Measurements from ENCODE around the gene FGFBP1. TPM values are rescaled to one million over a fixed set of nuclear protein-coding genes. Genes with fewer than 3 reads are reported as not detected.

The FGFBP1 gene
- total RNA-seq: 402 TPM

- no peak for ATAC-seq
Observed at GRCh38 chr4:15938640-15939039, at the start of gene FGFBP1. Gene FGFBP1 (minus strand): TSS chr4:15938740. CDS start chr4:15936632, 2,108 bp downstream.

GRCh38 chr4:15988222-15988621, 49.7 kb upstream of the FGFBP1 start:
- no peak for ATAC-seq

DNA sequence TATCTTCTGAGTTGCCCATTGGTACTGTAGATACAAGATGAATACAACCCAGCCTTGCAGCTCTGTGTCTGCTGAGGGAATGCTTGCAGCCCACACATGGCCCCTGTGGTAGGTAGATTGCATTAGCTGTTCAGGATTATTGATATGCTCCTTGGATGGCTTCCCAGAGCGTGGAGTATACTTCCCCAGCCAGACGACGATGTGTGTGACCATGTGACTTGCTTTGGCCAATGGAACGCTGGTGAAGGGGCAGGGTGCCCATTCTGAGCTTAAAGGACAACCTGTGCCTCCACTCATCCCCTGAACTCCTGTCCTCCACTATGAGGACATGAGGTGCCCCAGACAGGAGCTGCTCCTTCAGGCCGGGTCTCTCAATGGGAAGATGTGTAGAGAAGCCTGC, 48.4 kb upstream of the FGFBP1 start:
- ATAC-seq: no peak

DNA sequence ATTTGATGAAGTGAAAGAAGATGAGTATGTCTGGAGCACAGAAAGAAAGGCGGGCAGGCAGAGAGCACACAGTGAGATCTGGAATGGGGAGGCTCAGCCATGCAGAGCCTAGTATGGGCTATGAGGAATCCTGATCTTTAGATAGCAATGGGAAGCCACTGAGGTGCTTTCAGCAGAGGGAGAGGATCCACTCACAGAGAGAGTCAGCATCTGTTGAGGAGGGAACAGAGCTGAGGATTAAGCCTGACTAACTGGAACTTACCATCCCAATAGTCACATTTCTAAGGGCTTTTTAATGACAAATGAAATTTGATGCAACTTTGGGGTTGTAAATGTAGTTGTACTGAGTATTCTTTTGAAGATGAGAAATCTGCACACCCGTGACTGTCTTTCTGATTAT, 45.1 kb upstream of the FGFBP1 start:
- no peak for ATAC-seq

GRCh38 chr4:15982842-15983524, 44.4 kb upstream of the FGFBP1 start:
- peak; percentile 79 for ATAC-seq

GRCh38 chr4:15976456-15977447, 38.2 kb upstream of the FGFBP1 start:
- no peak for ATAC-seq

- no peak for ATAC-seq
Observed at GRCh38 chr4:15971068-15971801, 32.7 kb upstream of the FGFBP1 start.

- no peak for ATAC-seq
Observed at GRCh38 chr4:15968551-15969300, 30.2 kb upstream of the FGFBP1 start.

GRCh38 chr4:15965325-15965724, 26.8 kb upstream of the FGFBP1 start:
- ATAC-seq: no peak

- ATAC-seq: peak; percentile 26
Observed at GRCh38 chr4:15964159-15964558, 25.6 kb upstream of the FGFBP1 start.

DNA sequence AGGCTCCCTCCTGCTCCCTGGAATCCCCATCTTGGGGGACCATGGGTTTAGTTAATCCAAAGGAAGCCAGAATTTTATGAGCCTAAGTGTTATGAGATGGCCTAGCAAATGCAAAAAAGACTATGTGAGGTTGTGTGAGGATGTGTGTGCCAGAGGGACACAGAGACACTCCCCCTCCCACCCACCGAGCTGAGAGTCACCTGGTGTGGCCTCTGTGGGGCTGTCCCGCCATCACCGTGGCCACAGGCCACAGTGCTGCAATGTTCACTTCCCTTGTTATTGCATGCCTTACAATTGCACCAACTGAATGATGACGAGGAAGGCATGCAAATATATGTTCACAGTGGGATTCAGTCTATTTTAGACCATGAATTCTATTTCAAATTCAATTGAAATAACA, 25.0 kb upstream of the FGFBP1 start:
- peak; percentile 48 for ATAC-seq

- peak; percentile 30 for ATAC-seq
Observed at GRCh38 chr4:15963001-15963451, 24.5 kb upstream of the FGFBP1 start, which contains the start of gene FGFBP2. Gene FGFBP2 (minus strand): TSS chr4:15963175. CDS start chr4:15963129, 46 bp downstream.

DNA sequence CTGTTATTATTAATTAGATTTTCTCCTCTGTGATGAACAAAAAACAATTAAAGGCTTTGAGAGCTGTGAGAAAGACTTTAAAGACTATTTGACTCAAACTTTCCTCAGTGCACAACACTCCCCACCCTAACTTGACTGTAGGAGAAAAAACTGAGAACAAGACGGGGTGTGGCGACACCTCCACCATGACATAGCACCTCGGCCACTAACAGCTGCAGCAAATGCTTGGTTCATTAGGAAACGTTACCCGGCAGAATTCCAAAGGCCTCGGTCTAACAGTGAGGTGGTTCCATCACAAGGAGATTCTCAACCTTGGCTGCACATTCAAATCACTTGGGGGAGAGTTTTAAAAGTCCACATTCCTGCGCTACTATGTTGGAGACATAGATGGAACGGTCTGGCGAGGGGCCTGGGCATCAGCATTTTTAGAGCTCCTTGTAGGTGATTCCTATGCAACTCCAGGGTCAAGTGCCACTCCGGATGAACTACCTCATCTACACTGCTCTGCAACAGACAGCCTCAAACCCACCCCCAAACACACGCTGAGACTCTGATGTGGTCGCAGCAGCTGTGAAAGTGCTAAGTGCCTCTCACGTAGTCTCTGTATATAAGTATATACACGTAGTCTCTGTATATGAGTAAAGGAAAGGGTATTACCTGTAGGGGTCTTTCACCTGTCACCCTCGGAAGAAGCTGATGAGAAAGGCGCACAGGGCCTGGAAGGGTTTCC, 23.4 kb upstream of the FGFBP1 start:
- no peak for ATAC-seq

GRCh38 chr4:15958562-15958961, 20.0 kb upstream of the FGFBP1 start:
- no peak for ATAC-seq

GRCh38 chr4:15956179-15956850, 17.8 kb upstream of the FGFBP1 start:
- peak; percentile 98 for ATAC-seq

DNA sequence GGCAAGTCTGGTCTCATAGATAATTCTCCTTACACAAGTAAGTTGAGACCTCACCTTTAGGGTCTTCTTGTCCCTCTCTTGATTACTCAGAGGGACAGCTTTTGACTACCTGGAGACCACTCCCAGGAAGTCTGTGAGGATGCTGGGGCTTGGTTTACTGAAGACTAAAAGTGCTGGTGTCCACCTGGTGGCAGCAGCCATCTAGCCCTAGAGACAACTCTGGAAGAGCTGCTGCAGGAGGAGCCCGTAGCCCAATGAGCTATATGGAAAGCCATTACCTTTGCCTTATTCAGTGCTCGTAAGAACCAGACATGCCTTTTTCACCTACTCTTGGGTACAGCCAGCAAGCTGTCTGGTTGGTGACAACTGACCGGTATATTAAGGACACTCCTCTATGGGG, 17.1 kb upstream of the FGFBP1 start:
- ATAC-seq: peak; percentile 33

- no peak for ATAC-seq
Observed at GRCh38 chr4:15953625-15954024, 15.1 kb upstream of the FGFBP1 start.

DNA sequence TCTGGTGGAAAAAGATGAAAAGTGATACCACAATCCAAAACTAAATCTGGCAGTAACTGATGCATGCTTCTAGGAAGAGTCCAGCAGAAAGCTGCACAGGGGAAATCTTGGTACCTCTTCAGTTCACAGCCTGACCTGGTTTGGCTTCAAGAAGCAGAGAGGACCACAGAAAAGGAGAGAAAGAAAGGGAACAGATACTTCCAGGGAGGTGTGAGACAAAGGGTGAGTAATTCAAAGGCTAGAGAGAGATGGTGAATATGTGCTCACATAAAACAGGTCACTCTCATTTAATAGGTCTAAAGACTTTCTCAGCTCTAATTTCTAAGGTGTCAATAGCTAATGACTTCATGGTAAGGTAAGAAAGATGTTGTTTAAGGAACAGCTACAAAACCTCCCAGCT, 13.2 kb upstream of the FGFBP1 start:
- ATAC-seq: no peak

DNA sequence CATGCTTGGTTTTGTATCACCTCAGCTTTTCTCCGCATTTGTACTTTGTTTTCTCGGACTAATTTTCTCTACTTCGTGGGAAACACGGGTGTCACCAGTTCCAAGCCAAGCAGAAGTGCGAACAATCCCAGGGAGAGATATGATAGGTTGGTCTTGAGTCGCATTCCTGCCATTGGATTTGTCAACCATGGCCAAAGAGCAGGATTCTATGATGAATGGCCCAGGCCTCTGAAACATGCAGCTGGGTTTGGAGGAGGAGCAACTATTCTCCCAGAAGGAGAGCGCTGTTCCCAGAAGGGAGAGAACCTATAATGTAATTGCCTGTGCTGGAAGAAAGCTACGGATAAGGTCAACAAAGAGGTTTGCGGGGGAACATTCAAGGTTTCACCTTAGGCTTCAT, 10.3 kb upstream of the FGFBP1 start:
- ATAC-seq: no peak

DNA sequence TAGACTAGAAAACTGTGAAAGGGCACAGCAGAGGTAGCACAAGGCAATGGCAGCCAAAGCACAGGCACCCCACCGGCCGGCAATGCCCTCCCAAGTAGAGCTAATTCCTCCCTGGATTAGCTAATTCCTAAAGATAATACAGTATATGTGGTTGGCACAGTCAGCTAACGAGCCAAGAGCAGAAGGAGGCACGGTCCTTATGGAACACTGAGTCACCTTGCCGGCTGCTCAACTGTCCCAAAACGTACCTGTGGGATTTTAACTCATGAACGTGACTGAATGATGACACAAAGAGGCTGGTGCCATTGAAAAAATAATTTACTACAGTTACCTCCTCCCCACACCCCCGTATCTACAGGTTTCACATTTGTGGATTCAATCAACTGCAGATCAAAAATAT, 9.1 kb upstream of the FGFBP1 start:
- ATAC-seq: no peak

GRCh38 chr4:15945516-15945915, 7.0 kb upstream of the FGFBP1 start:
- ATAC-seq: no peak
